ENCODE data around the gene AHI1.
"Not testable (repeated sequence)": the region's sequence is repeated elsewhere in the genome, so short reads cannot be mapped to it uniquely, and the experiment has no call there.

Gene AHI1

GRCh38 chr6:135261872-135262725 lies 235.4 kb downstream of the AHI1 start:
- peak; percentile 86 for DNase-seq (ENCODE audit: low read depth)

DNA sequence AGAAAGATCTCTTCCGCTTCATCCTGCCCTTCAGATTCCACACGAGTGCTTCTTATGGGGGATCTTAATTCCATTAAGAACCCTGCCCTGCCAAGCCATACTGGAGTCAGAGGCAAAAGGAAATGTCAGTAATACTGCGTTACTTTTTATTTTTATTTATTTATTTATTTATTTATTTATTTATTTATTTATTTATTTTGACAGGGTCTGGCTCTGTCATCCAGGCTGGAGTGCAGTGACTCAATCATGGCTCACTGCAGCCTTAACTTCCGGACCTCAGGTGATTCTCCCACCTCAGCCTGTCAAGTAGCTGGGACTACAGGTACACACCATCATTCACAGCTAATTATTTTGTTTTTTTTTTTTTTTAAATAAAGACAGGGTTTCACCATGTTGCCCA lies 236.9 kb downstream of the AHI1 start:
- no peak for DNase-seq (ENCODE audit: low read depth)

- no peak for DNase-seq (ENCODE audit: low read depth)
Measured at GRCh38 chr6:135258970-135259369, 238.6 kb downstream of the AHI1 start.

- DNase-seq (ENCODE audit: low read depth): no peak
Measured at GRCh38 chr6:135257631-135258405, 239.7 kb downstream of the AHI1 start.

GRCh38 chr6:135256866-135257265 lies 240.7 kb downstream of the AHI1 start:
- no peak for DNase-seq (ENCODE audit: low read depth)

- DNase-seq (ENCODE audit: low read depth): no peak
Measured at GRCh38 chr6:135254471-135254870, 243.1 kb downstream of the AHI1 start.

DNA sequence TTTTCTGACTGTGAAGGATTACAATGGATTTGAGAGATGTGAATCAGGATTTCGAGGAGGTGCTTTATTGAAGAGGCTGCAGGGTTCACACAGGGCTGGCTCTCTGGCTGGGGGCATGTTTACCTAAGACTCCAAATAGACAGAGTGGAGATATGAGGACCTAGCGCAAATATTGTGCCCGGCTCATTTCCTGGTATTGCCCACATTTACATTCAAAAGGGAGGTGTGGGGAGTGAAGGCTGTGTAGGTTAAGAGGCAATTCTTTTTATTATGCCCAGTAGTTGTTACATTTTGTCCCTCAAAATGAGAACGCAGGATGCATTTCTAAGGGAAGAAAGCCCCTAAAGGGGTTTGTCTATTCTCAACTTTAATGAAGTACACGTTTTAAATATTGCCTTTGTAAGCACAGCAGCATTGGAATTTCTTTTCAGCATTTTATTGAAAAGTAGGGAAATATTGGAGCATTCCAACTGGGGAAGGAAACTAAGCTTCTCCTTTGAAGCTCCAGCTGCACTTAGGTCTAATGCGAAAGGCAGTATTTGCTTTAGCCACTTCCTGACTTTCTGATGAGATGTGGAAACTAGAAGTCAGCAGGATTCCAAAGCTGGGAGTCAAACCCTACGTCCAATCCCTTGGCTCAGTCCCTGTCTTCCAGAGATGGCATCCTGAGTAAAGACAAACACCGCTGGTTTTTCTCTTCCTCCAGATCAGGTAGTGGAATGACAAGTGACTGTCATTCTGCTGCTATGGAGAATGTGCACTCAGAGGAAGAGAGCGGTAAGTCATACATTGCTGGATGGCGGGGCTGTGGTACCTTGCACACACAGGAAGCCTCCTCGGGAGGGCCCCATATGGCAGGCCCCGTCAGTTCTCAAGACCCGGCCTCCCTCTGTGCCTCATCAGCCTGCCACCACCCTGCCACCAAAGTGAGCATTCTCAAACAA lies 245.8 kb downstream of the AHI1 start:
- DNase-seq (ENCODE audit: low read depth): no peak

- DNase-seq (ENCODE audit: low read depth): no peak
Measured at GRCh38 chr6:135250751-135251497, 246.6 kb downstream of the AHI1 start.

DNA sequence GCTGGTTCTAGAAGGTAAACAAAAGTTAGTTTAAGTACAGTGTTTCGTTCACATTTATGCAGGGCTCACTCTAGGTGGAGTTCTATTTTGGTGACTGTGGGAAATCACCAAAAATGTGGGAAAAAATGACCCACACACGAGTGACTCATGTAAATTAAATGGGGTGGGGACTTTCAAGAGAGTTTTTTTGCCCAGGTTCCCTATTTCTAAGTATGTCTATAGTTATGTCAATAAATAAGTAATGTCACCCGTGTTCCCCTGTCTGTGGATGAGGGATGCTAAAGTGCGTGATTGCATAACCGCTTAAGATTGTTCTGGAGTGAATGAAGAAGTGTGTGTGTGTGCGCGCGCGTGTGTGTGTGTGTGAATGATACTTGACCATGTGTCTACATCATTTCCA lies 247.3 kb downstream of the AHI1 start:
- DNase-seq (ENCODE audit: low read depth): no peak

- not testable (repeated sequence) for DNase-seq (ENCODE audit: low read depth)
Measured at GRCh38 chr6:135246412-135247012, 251.0 kb downstream of the AHI1 start.

- DNase-seq (ENCODE audit: low read depth): no peak
Measured at GRCh38 chr6:135244805-135245204, 252.7 kb downstream of the AHI1 start.

- no peak for DNase-seq (ENCODE audit: low read depth)
Measured at GRCh38 chr6:135243871-135244796, 253.4 kb downstream of the AHI1 start.

DNA sequence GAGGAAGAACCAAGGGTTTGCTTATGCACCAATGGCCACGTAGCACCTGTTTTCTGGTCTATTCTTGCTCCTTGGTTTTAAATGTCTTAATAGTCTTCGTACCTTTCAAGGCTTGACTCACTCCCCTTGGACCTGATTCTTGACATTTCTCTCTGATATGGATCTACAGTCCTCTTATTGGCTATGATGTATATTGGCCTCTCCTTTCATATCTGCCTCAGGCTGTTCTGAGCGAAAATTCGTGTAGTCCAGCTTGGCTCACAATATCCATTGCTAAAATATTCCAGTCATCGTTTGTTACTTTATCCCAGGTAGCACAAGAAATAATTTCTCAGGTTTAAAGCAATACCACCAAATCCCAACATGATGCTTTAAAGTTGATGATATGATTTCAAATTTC lies 256.8 kb downstream of the AHI1 start:
- no peak for DNase-seq (ENCODE audit: low read depth)

DNA sequence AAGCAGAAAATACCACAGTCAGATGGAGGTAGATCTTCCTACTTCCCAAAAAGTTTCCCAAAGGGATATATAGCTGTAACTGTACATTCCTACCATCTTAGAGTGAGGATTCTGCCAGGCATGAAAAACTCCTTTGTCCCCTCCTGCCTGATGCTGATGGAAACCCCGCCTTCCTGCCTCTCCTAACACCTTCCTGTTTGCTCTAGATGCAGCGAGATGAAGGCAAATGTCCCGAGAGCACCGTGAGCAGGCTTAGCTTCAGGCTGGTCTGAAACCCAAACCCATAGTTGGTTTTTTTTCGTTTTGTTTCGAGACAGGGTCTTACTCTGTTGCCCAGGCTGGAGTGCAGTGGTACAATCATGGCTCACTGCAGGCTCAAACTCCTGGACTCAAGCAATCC lies 260.8 kb downstream of the AHI1 start:
- DNase-seq (ENCODE audit: low read depth): no peak

GRCh38 chr6:135236319-135236718 lies 261.2 kb downstream of the AHI1 start:
- DNase-seq (ENCODE audit: low read depth): no peak

DNA sequence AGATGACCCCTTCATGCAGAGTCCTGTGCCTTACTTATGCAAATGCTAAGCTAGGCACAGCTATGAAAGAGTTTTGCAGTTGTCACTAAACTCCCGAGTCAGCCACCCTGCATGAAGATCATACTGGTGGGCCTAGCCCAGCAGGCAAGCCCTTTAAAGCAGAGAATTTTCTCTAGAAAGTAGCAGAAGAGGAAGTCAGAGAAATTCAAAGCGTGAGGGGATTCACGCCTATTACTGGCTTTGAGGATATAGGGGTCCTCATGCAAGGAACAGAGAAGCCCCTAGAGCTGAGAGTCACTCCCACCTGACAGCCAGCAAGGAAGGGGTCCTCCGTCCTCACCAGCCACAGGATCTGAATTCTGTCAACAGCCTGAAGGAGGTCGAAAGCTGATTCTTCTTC lies 261.8 kb downstream of the AHI1 start:
- DNase-seq (ENCODE audit: low read depth): no peak

DNA sequence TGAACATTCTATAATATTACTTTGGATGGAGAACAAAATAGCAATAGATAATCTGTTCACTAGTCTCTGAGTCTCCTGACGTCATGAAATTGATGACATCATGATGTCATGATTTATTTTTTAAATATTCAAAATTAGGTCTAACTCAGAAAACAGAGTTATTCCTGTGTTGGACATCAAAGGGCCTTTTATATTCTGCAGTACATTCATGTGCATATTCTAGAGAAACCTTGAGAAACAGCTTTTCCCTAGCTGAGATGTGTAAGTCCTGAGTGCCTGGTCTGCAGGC lies 263.1 kb downstream of the AHI1 start:
- DNase-seq (ENCODE audit: low read depth): no peak

DNA sequence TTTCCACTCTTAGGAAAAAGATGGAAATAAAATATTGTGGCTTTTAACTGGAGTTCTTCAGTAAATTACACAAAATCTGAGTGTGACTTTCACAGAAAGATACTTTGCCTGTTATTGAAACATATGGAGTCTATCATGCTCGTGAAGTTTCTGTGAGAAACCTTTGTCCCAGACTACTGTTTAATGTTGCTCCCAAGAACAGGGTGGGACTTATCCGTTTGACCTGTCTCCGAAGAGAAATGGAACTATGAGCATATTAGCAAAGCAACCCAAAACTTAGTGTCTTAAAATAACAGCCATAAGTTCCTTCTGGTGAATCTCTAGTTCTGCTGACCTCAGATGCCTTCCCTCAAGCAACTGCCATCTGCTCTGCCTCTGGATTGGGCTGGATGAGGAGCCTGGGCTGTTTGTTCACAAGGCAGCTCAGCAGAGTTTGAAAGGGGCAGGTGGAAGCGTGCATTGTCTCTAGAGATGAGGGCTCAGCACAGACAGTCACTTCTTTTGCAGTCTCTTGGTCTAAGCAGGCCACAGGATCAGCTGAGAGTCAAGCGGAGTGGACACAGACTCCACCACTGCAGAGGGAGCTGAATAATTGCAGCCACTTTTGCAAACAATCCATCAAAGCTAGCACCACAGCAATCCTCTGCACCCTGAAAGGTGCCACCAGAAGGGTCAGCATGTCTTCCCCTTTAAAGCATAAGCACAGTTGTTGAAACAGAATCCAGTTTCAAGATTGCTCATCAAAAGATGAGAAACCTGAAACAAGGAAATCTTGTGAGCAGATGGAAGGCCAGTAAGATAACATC lies 263.7 kb downstream of the AHI1 start:
- DNase-seq (ENCODE audit: low read depth): no peak

Measured in CMK (cell line).